ENCODE results near the gene IQCN.

GRCh38 chr19:18306209-18306887 is 32.1 kb upstream of the IQCN start:
- TF ChIP-seq, protein P1, sequence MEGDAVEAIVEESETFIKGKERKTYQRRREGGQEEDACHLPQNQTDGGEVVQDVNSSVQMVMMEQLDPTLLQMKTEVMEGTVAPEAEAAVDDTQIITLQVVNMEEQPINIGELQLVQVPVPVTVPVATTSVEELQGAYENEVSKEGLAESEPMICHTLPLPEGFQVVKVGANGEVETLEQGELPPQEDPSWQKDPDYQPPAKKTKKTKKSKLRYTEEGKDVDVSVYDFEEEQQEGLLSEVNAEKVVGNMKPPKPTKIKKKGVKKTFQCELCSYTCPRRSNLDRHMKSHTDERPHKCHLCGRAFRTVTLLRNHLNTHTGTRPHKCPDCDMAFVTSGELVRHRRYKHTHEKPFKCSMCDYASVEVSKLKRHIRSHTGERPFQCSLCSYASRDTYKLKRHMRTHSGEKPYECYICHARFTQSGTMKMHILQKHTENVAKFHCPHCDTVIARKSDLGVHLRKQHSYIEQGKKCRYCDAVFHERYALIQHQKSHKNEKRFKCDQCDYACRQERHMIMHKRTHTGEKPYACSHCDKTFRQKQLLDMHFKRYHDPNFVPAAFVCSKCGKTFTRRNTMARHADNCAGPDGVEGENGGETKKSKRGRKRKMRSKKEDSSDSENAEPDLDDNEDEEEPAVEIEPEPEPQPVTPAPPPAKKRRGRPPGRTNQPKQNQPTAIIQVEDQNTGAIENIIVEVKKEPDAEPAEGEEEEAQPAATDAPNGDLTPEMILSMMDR (IDR thresholded peaks at IDR 0.05): no peak
- TF ChIP-seq POLR2A (IDR thresholded peaks at IDR 0.05): no peak

Data from esophagus squamous epithelium (tissue), 4 donors.